ENCODE measurements around the gene CEP112.
"Not testable (repeated sequence)": the region's sequence is repeated elsewhere in the genome, so short reads cannot be mapped to it uniquely, and the experiment has no call there.

Gene CEP112

GRCh38 chr17:65776890-65777289 lies 415.0 kb downstream of the CEP112 start:
- DNase-seq (ENCODE audit: low spot score), result no peak

GRCh38 chr17:65774787-65775186 lies 417.1 kb downstream of the CEP112 start:
- DNase-seq (ENCODE audit: low spot score), result no peak

- no peak for DNase-seq (ENCODE audit: low spot score)
Observed at GRCh38 chr17:65772989-65773388, 418.9 kb downstream of the CEP112 start.

- no peak for DNase-seq (ENCODE audit: low spot score)
Observed at GRCh38 chr17:65771704-65772103, 420.2 kb downstream of the CEP112 start.

GRCh38 chr17:65763786-65764185 lies 428.1 kb downstream of the CEP112 start:
- no peak for DNase-seq (ENCODE audit: low spot score)

GRCh38 chr17:65762973-65763372 lies 429.0 kb downstream of the CEP112 start:
- no peak for DNase-seq (ENCODE audit: low spot score)

- no peak for DNase-seq (ENCODE audit: low spot score)
Observed at GRCh38 chr17:65759532-65759931, 432.4 kb downstream of the CEP112 start.

GRCh38 chr17:65756760-65757159 lies 435.2 kb downstream of the CEP112 start:
- no peak for DNase-seq (ENCODE audit: low spot score)

GRCh38 chr17:65755799-65756198 lies 436.1 kb downstream of the CEP112 start:
- no peak for DNase-seq (ENCODE audit: low spot score)

- DNase-seq (ENCODE audit: low spot score), result no peak
Observed at GRCh38 chr17:65754630-65755029, 437.3 kb downstream of the CEP112 start.

- no peak for DNase-seq (ENCODE audit: low spot score)
Observed at GRCh38 chr17:65754081-65754480, 437.9 kb downstream of the CEP112 start.

- DNase-seq (ENCODE audit: low spot score), result no peak
Observed at GRCh38 chr17:65753348-65753747, 438.6 kb downstream of the CEP112 start.

GRCh38 chr17:65751263-65751662 lies 440.7 kb downstream of the CEP112 start:
- DNase-seq (ENCODE audit: low spot score), result no peak

GRCh38 chr17:65750631-65751115 lies 441.3 kb downstream of the CEP112 start:
- DNase-seq (ENCODE audit: low spot score), result peak; percentile 42

GRCh38 chr17:65750166-65750565 lies 441.8 kb downstream of the CEP112 start:
- DNase-seq (ENCODE audit: low spot score), result no peak

- DNase-seq (ENCODE audit: low spot score), result no peak
Observed at GRCh38 chr17:65749479-65749878, 442.5 kb downstream of the CEP112 start.

- DNase-seq (ENCODE audit: low spot score), result no peak
Observed at GRCh38 chr17:65745241-65745640, 446.7 kb downstream of the CEP112 start.

- no peak for DNase-seq (ENCODE audit: low spot score)
Observed at GRCh38 chr17:65743308-65743655, 448.7 kb downstream of the CEP112 start.

GRCh38 chr17:65742403-65743307 lies 449.3 kb downstream of the CEP112 start:
- DNase-seq (ENCODE audit: low spot score), result no peak

- no peak for DNase-seq (ENCODE audit: low spot score)
Observed at GRCh38 chr17:65741710-65742109, 450.2 kb downstream of the CEP112 start.

- no peak for DNase-seq (ENCODE audit: low spot score)
Observed at GRCh38 chr17:65739034-65739433, 452.9 kb downstream of the CEP112 start.

- DNase-seq (ENCODE audit: low spot score), result no peak
Observed at GRCh38 chr17:65737451-65737850, 454.5 kb downstream of the CEP112 start.

- no peak for DNase-seq (ENCODE audit: low spot score)
Observed at GRCh38 chr17:65733314-65733713, 458.6 kb downstream of the CEP112 start.

GRCh38 chr17:65732667-65733066 lies 459.3 kb downstream of the CEP112 start:
- DNase-seq (ENCODE audit: low spot score), result not testable (repeated sequence)

Data from D341Med (cell line).